Superior temporal gyrus (tissue), 1 donor: ENCODE data around the gene RPS6KA3.

Source experiments
- DNase-seq: peaks from one replicate; pipeline ENCODE4 v3.0.0-alpha.2; 2016; ENCODE audit errors: extremely low spot score

Gene RPS6KA3

GRCh38 chrX:20266810-20267606 is at the start of gene RPS6KA3:
Gene RPS6KA3, minus strand, starts transcription at chrX:20266909. Its CDS starts 277 bp downstream, at chrX:20266632.
- DNase-seq = peak; percentile 72

GRCh38 chrX:20315140-20315539 is 48.4 kb upstream of the RPS6KA3 start:
- DNase-seq = no peak

- DNase-seq = no peak
These were observed 47.2 kb upstream of the RPS6KA3 start for GRCh38 chrX:20313899-20314298.

DNA sequence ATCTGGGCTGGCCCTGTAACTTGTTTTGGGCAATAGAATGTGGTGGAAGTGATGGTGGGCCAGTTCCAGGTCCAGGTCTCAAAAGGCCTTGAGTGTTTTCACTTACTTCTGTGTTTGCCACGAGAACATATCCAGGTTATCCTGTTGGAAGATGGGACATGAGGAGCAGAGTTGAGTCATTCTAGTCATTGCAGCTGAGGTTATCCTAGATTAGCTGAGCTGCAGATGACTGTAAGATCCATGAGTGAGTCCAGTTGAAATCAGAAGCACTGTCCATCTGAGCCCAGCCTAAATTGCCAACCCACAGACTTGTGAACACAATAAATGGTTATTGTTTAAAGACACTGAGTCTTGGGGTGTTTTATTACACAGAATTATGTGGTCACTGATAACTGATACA is 45.3 kb upstream of the RPS6KA3 start:
- no peak for DNase-seq

DNA sequence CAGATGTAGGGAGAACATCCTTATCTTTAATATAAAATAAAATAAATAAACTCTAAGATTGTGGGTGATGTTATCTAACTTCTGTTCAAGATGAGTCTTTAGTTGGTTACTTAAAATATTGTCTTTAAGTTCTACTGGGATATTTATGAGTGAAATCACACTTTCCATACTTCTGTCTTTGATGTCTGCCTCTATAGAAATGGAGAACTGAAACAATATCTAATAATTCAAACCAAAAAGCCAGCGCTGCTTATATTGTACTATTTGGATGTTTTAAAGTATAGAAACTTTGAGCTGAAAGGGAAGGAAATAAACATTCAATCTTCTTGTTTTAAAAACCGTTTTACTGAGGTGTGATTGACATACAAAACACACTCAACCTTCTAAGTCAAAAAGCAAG is 44.8 kb upstream of the RPS6KA3 start:
- DNase-seq = no peak

GRCh38 chrX:20309806-20310205 is 43.1 kb upstream of the RPS6KA3 start:
- DNase-seq = peak; percentile 18

GRCh38 chrX:20306668-20307067 is 40.0 kb upstream of the RPS6KA3 start:
- no peak for DNase-seq

- DNase-seq = no peak
These were observed 34.1 kb upstream of the RPS6KA3 start for GRCh38 chrX:20300822-20301221.

DNA sequence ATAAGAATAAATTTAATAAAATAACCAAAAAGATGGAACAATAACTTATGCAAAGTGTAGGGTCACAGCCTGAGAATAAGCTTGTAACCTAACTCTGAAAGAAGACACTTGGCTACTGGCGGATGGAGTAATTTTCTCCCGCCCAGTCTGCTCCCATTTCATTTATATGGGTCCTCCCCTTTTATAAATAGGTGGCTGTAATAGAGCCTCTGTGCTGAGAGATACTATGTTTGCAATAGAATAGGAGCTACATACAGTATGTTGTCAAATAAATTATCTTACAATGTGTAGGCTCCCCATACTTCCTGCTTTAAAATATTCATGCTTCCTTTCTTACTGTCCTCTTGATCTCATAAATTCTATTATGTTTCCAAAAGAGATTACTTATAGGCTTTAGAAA is 28.2 kb upstream of the RPS6KA3 start:
- DNase-seq = no peak

GRCh38 chrX:20294284-20294683 is 27.6 kb upstream of the RPS6KA3 start:
- DNase-seq = no peak

GRCh38 chrX:20285511-20285910 is 18.8 kb upstream of the RPS6KA3 start:
- DNase-seq = no peak

- DNase-seq = no peak
These were observed 18.3 kb upstream of the RPS6KA3 start for GRCh38 chrX:20284992-20285391.

- DNase-seq = no peak
These were observed 17.7 kb upstream of the RPS6KA3 start for GRCh38 chrX:20284444-20284843.

DNA sequence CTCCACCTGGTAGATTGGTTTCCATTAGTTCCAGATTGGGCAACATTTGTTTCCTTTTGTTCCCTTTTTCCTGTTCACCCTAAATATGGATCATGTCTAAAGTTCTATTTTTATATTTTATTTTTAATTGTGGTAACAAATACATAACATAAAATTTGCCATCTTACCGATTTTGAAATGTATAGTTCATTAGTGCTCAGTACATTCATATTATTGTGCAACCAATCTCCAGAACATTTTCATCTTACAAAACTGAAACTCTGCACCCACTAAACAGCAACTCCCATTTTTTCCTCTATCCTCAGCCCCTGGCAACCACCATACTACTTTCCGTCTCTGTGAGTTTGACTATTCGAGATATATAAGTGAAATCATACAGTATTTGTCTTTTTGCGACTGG is 14.2 kb upstream of the RPS6KA3 start:
- DNase-seq = no peak

- DNase-seq = no peak
These were observed 7.4 kb upstream of the RPS6KA3 start for GRCh38 chrX:20274121-20274520.

DNA sequence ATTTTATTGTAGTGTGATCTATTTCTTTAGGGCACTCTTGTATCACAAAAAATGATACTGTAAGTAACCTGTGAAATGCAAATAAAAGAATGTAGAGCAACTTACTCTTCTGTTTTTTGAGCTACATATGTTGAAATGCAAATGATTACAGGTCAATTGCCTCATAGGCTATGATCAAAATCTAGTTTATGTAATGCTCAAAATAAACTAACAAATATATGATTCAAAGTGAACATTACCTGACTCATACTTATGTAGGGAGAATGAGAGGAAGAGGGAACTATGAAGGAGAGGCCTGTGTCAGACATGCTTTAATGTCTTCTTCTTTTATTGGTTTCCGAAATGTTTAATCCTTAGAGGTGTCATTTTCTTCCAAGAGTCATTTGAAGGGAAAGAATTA is 5.0 kb upstream of the RPS6KA3 start:
- no peak for DNase-seq

DNA sequence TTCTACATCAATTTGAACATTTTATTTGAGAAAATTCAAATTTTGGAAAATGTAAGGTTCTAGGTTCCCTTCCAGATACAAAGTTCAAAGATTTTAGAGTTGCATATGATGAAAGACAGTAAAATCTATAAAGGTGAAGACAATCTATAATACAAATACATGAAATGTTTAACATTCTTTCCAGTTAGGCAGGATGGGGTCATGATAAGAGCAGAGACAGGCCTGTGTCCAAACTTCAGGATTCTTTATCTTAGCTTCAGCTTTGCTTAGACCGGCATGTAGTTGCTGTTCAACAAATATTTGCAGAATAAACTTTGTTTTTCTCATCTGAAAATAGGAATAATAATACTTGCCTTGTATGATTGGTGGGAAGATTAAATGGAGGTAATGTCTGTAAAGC is 4.5 kb upstream of the RPS6KA3 start:
- no peak for DNase-seq

DNA sequence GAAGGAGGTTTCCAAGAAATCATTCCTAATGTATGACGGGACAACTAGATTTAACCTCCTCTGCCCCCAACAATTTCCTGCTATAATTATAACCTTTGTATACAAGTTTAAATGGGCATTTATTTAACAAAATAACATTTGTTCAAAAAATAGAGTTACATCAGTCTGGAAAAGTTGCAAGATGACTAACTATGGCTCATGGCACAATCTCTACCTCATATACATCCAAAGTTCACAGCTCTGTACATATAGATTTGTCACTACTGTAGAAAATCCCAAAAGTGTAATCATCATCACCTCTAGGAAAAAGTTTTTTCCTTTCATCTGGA is 3.8 kb upstream of the RPS6KA3 start:
- no peak for DNase-seq

DNA sequence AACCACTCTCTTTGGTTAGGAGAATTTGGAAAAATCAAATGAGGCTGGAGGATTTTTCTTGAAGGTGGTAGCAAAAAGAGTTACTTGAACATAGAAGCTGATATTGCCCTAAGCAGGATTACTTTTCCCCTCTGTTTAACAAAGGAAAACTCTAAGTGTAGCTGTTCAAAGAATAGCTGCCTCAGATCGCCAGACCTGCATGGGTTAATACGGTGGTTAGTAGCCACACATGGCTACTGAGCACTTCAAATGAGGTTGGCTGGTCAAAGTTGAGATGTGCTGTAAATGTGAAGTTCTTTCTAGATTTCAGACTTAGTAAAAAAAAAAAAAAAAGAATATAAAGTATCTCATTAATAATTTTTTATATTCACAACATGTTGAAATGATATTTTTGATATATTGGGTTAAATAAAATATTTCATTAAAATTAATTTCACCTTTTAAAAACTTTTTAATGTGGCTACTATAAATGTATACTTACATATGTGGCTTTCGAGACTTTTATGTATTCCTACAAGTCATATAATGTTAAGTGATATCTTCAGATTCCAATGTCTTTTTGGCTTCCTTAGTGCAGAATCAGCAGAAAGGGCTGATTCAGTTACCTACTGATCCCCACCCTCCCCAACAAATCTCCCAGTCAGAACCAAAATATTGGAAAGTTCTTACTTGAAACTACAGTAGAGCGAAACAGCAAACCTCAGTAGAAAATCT is 3.3 kb upstream of the RPS6KA3 start:
- no peak for DNase-seq

DNA sequence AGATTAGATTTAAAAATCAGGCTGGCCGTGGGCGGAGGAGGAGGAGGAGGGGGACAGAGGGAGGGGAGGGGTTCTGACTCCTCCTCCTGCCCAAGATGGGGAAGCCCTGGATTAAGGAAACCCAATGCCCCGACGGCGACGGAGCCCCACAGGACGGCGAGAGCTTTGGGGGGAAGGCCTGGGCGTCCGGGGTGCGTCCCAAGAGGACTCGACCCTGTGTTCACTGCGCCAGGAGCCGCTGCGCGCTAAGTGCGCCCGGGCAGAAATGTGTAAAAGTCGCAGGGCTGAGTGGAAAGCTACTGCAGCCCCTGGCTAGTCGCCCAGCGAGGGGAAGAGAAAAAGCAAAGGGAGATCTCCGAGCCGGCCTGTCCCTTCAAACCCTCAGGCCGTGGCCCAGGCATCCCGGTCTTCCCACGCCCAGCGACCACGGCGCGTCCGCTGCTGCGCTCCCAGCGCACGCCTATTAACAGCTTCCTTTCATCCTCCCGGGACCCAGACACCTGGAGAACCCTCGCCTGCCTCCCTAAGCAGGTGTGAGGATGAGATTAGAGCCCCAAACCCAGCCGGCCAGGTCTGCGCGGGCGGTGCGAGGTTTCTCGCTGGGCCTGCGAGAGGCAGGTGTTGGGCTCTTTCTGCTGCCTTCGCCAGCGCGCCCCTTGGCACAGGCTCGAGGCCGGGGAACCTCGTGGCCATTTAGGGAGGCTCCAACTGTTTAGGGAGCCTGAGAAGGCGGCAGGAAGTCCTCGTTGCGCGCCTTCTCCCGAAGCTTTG is 1.4 kb upstream of the RPS6KA3 start:
- DNase-seq = no peak

- no peak for DNase-seq
These were observed 860 bp upstream of the RPS6KA3 start for GRCh38 chrX:20267607-20267930.

GRCh38 chrX:20265726-20266681 is 705 bp downstream of the RPS6KA3 start:
- DNase-seq = no peak
